PC-9 (cell line): ENCODE data around the gene DACH1. TPM values are rescaled to one million over a fixed set of nuclear protein-coding genes. Genes with fewer than 3 reads are reported as not detected.

ENCODE experiments used
- BruUV-seq: library from RNA; stranded (reverse); fragments of 400-500 nt; replicated peaks from 2 replicates; lab custom pipeline; 2021; lab: Mats Ljungman, UMichigan
- CTCF ChIA-PET: fragments of 300-600 bp; sonication (Branson Sonifier 250); formaldehyde crosslinking; loops from one replicate; lab custom pipeline; 2022; ENCODE audit warnings: antibody characterized with exemption; lab: Charles Lee
- POLR2A ChIA-PET: fragments of 300-600 bp; sonication (Branson Sonifier 250); formaldehyde crosslinking; loops from one replicate; lab custom pipeline; 2022; ENCODE audit warnings: antibody characterized with exemption; ENCODE audit not compliant: unreplicated experiment; lab: Charles Lee
- DNase-seq, 2 experiments: peaks; one replicate each; pipeline versions ENCODE4 v3.0.0 to v3.0.0-alpha.2; 2015 to 2022; ENCODE audit warnings: mixed read lengths in 1 of 2
- H2AFZ ChIP-seq: fragments of 200-600 bp; sonication (generic); 2 replicates; pipeline ENCODE4 v1.8.1; 2017; ENCODE audit warnings: antibody characterized with exemption
- H3F3A ChIP-seq: fragments of 200-600 bp; sonication (generic); 2 replicates; pipeline ENCODE4 v1.8.1; 2017; ENCODE audit warnings: antibody characterized with exemption, mild to moderate bottlenecking, low read depth; ENCODE audit not compliant: insufficient read depth
- H3K27ac ChIP-seq: fragments of 200-600 bp; sonication (generic); 2 replicates; pipeline ENCODE4 v1.6.1; 2016; ENCODE audit warnings: mixed run types
- H3K27me3 ChIP-seq: fragments of 200-600 bp; sonication (generic); 2 replicates; pipeline ENCODE4 v1.6.1; 2016; ENCODE audit warnings: low read depth, mixed run types; ENCODE audit not compliant: insufficient read depth
- H3K36me3 ChIP-seq: fragments of 200-600 bp; sonication (generic); 2 replicates; pipeline ENCODE4 v1.6.1; 2016; ENCODE audit warnings: low read depth, mixed run types
- H3K4me1 ChIP-seq: fragments of 200-600 bp; sonication (generic); replicated peaks from 2 replicates; pipeline ENCODE4 v1.6.1; 2016; ENCODE audit warnings: mixed run types; ENCODE audit not compliant: insufficient read depth
- H3K4me2 ChIP-seq: fragments of 200-600 bp; sonication (generic); 2 replicates; pipeline ENCODE4 v1.6.1; 2017; ENCODE audit warnings: mixed run types
- H3K4me3 ChIP-seq: fragments of 200-600 bp; sonication (generic); 2 replicates; pipeline ENCODE4 v1.6.1; 2016; ENCODE audit warnings: mixed run types
- H3K79me2 ChIP-seq: fragments of 200-600 bp; sonication (generic); 2 replicates; pipeline ENCODE4 v1.6.1; 2017; ENCODE audit warnings: low read depth, mixed run types
- H3K9me2 ChIP-seq: fragments of 200-600 bp; sonication (generic); 2 replicates; pipeline ENCODE4 v1.8.1; 2017; ENCODE audit warnings: mild to moderate bottlenecking; ENCODE audit not compliant: insufficient read depth
- H3K9me3 ChIP-seq: fragments of 200-600 bp; sonication (generic); 2 replicates; pipeline ENCODE4 v1.8.1; 2016; ENCODE audit warnings: low read depth; ENCODE audit not compliant: insufficient read depth
- H4K20me1 ChIP-seq: fragments of 200-600 bp; sonication (generic); 2 replicates; pipeline ENCODE4 v1.8.1; 2017; ENCODE audit not compliant: insufficient read depth
- EZH2 ChIP-seq: fragments of 200-600 bp; sonication (generic); IDR thresholded peaks from 2 replicates; pipeline ENCODE4 v1.8.0; 2017; ENCODE audit warnings: antibody characterized with exemption, low read depth
- intact Hi-C: fragments of 100-400 bp; cut with micrococcal nuclease; formaldehyde crosslinking; loops from one replicate; pipeline ENCODE4 v1.10.0; 2022; ENCODE audit not compliant: unreplicated experiment
- total RNA-seq: library from RNA; stranded (reverse); gene quantifications from 2 replicates; pipeline ENCODE4 v1.2.3, GENCODE V29; 2021
- TF ChIP-seq, protein P1 (sequence below): fragments of 200-600 bp; sonication (generic); conservative IDR thresholded peaks from 2 replicates; pipeline ENCODE4 v1.6.1; 2017; ENCODE audit warnings: mixed run types, antibody characterized with exemption, mild to moderate bottlenecking, moderate library complexity

The DACH1 gene
- total RNA-seq, 1 experiment from 2014 or later, result 1.5 TPM

DNA sequence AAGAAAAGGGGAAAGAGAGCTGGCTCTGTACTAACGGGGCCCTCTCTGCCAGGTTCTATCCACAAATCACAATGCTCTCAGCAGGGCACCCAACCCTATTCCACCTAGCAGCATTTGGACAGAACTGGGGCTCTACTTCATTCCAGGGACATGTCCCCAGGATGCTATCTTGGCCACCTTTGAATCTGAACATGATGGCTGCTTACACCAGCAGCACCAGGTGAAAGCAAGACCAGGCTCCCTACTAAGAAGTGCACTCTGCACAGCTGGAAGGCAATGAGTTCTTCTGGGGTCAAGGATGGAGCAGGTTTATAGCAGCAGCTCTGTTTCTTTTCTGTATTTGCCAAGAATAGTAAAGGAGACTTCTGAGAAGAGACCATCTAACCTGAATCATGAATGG lies 222.4 kb downstream of the DACH1 start:
- no TSS peak for BruUV-seq
- H2AFZ ChIP-seq, result no peak overlapping the region
- intact Hi-C loops, result no loop called here

DNA sequence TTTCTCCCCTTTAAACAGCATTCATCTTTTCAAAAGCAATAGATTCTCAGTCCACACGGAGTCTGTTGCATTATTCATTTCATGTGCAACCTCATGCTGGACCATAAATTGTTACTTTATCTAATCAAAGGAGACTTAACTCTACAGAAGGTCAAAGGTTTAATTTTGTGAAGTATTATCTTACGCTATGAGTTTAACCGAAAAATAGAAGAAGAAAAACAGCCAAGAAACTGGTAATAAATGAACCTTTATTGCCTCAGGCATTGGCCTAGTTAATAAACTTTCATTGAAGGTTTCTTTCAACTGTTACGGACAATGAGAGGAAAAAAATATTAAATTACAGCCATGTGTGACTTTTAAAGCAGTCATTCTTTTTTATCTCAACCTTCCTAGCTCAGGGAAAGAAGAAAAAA lies 223.6 kb downstream of the DACH1 start:
- ChIA-PET POLR2A (no interaction called here), CTCF (no interaction called here)
- H3K27ac ChIP-seq, result no peak overlapping the region
- H3K4me1 ChIP-seq, result no peaks in the 10 kb centered on the region
- no peaks in the 10 kb centered on the region for H4K20me1 ChIP-seq
- no peaks in the 10 kb centered on the region for H3K36me3 ChIP-seq
- intact Hi-C loops, result no loop called here
- no peaks in the 10 kb centered on the region for H3K9me3 ChIP-seq
- TF ChIP-seq EZH2, result no peak
- TF ChIP-seq, protein P1, sequence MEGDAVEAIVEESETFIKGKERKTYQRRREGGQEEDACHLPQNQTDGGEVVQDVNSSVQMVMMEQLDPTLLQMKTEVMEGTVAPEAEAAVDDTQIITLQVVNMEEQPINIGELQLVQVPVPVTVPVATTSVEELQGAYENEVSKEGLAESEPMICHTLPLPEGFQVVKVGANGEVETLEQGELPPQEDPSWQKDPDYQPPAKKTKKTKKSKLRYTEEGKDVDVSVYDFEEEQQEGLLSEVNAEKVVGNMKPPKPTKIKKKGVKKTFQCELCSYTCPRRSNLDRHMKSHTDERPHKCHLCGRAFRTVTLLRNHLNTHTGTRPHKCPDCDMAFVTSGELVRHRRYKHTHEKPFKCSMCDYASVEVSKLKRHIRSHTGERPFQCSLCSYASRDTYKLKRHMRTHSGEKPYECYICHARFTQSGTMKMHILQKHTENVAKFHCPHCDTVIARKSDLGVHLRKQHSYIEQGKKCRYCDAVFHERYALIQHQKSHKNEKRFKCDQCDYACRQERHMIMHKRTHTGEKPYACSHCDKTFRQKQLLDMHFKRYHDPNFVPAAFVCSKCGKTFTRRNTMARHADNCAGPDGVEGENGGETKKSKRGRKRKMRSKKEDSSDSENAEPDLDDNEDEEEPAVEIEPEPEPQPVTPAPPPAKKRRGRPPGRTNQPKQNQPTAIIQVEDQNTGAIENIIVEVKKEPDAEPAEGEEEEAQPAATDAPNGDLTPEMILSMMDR, result no peak
- no peaks in the 10 kb centered on the region for H3K9me2 ChIP-seq
- H3F3A ChIP-seq, result no peaks in the 10 kb centered on the region
- BruUV-seq, result no TSS peak
- H3K4me3 ChIP-seq, result no peak overlapping the region
- no peak for DNase-seq
- H3K79me2 ChIP-seq, result no peaks in the 10 kb centered on the region
- no peak overlapping the region for H3K4me2 ChIP-seq
- H2AFZ ChIP-seq, result no peak overlapping the region
- no peaks in the 10 kb centered on the region for H3K27me3 ChIP-seq

More for the DNA sequence above, 222.4 kb downstream of the DACH1 start:
- H3K4me2 ChIP-seq, result no peak overlapping the region
- no peaks in the 10 kb centered on the region for H4K20me1 ChIP-seq
- H3K9me3 ChIP-seq, result no peaks in the 10 kb centered on the region
- no peaks in the 10 kb centered on the region for H3K9me2 ChIP-seq
- no peaks in the 10 kb centered on the region for H3F3A ChIP-seq
- no peak overlapping the region for H3K4me3 ChIP-seq
- TF ChIP-seq, protein P1, result no peak
- no peak for TF ChIP-seq EZH2
- H3K36me3 ChIP-seq, result no peaks in the 10 kb centered on the region
- ChIA-PET POLR2A (no interaction called here), CTCF (no interaction called here)
- no peak for DNase-seq
- H3K27ac ChIP-seq, result no peak overlapping the region
- no peaks in the 10 kb centered on the region for H3K27me3 ChIP-seq
- no peaks in the 10 kb centered on the region for H3K79me2 ChIP-seq
- H3K4me1 ChIP-seq, result no peaks in the 10 kb centered on the region

DNA sequence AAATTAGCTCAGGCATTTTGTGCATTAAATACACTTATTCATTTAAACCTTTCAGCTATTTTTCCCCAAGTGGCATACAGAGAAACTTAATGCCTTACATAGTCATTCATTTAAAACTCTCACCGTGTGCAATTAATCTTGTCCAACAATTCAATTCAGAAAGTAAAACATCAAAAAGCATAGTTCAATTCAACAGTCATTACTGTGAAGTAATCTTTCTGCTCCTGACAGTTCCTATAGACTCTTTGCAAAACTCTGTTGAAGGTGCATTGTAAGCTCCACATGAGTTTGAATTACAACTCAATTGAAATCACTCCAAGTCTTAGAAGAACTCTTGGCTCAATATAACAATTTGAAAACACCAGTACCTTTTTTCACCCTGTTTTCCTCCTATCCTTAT lies 228.3 kb downstream of the DACH1 start:
- no peak for DNase-seq
- no peak overlapping the region for H3K4me3 ChIP-seq
- no peaks in the 10 kb centered on the region for H3K79me2 ChIP-seq
- ChIA-PET POLR2A (no interaction called here), CTCF (no interaction called here)
- H3K4me2 ChIP-seq, result no peak overlapping the region
- TF ChIP-seq, protein P1, result no peak
- TF ChIP-seq EZH2, result no peak
- no peaks in the 10 kb centered on the region for H3K27me3 ChIP-seq
- intact Hi-C loops, result no loop called here
- H3K9me2 ChIP-seq, result no peaks in the 10 kb centered on the region
- no peaks in the 10 kb centered on the region for H3K9me3 ChIP-seq
- no peaks in the 10 kb centered on the region for H3K4me1 ChIP-seq
- no peaks in the 10 kb centered on the region for H4K20me1 ChIP-seq
- H3K27ac ChIP-seq, result no peak overlapping the region
- H3K36me3 ChIP-seq, result no peaks in the 10 kb centered on the region
- no peaks in the 10 kb centered on the region for H3F3A ChIP-seq
- no TSS peak for BruUV-seq
- no peak overlapping the region for H2AFZ ChIP-seq
